Occipital lobe (tissue), 2 donors: ENCODE results near the gene POFUT2. TPM values are rescaled to one million over a fixed set of nuclear protein-coding genes. Genes with fewer than 3 reads are reported as not detected.

Experiments used
- DNase-seq: peaks from one replicate; lab custom pipeline; 2025; lab: John Stamatoyannopoulos, UW
- total RNA-seq: library from RNA; depleted of rRNA; stranded (reverse); fragments of >200 nt; gene quantifications from one replicate; pipeline ENCODE4 v1.2.3, GENCODE V29; 2014

The POFUT2 gene
- total RNA-seq, 1 donor from 2014 or later: 9.8 TPM

- no peak for DNase-seq
These were observed 36.6 kb downstream of the POFUT2 start for GRCh38 chr21:45250914-45251634.

- DNase-seq: no peak
These were observed 37.4 kb downstream of the POFUT2 start for GRCh38 chr21:45250272-45250671.

GRCh38 chr21:45249626-45250025 is 38.1 kb downstream of the POFUT2 start:
- no peak for DNase-seq

- DNase-seq: no peak
These were observed 38.8 kb downstream of the POFUT2 start for GRCh38 chr21:45248893-45249381.

GRCh38 chr21:45248301-45248892 is 39.3 kb downstream of the POFUT2 start:
- no peak for DNase-seq

- DNase-seq: no peak
These were observed 41.0 kb downstream of the POFUT2 start for GRCh38 chr21:45246386-45247320.

GRCh38 chr21:45244799-45245340 is 42.8 kb downstream of the POFUT2 start:
- DNase-seq: no peak

GRCh38 chr21:45243603-45244002 is 44.1 kb downstream of the POFUT2 start:
- no peak for DNase-seq

- no peak for DNase-seq
These were observed 46.3 kb downstream of the POFUT2 start for GRCh38 chr21:45241357-45241756.

- no peak for DNase-seq
These were observed 50.3 kb downstream of the POFUT2 start for GRCh38 chr21:45237401-45237800.

GRCh38 chr21:45236481-45236880 is 51.2 kb downstream of the POFUT2 start:
- no peak for DNase-seq

- DNase-seq: no peak
These were observed 52.2 kb downstream of the POFUT2 start for GRCh38 chr21:45235488-45235887.

- no peak for DNase-seq
These were observed 52.7 kb downstream of the POFUT2 start for GRCh38 chr21:45234965-45235364.

GRCh38 chr21:45234127-45234526 is 53.6 kb downstream of the POFUT2 start:
- no peak for DNase-seq

GRCh38 chr21:45231705-45232104 is 56.0 kb downstream of the POFUT2 start:
- DNase-seq: no peak

GRCh38 chr21:45228656-45229240 is 58.9 kb downstream of the POFUT2 start:
- no peak for DNase-seq

GRCh38 chr21:45228171-45228641 is 59.5 kb downstream of the POFUT2 start:
- DNase-seq: peak; percentile 57

GRCh38 chr21:45227735-45228134 is 60.0 kb downstream of the POFUT2 start:
- no peak for DNase-seq

GRCh38 chr21:45226540-45227326 is 61.0 kb downstream of the POFUT2 start:
- no peak for DNase-seq

- no peak for DNase-seq
These were observed 61.9 kb downstream of the POFUT2 start for GRCh38 chr21:45225741-45226327.
